Measurements from ENCODE around the gene SPATA9. TPM values are rescaled to one million over a fixed set of nuclear protein-coding genes. Genes with fewer than 3 reads are reported as not detected.

The SPATA9 gene
- total RNA-seq, 1 experiment from 2014 or later: 0.15 TPM

DNA sequence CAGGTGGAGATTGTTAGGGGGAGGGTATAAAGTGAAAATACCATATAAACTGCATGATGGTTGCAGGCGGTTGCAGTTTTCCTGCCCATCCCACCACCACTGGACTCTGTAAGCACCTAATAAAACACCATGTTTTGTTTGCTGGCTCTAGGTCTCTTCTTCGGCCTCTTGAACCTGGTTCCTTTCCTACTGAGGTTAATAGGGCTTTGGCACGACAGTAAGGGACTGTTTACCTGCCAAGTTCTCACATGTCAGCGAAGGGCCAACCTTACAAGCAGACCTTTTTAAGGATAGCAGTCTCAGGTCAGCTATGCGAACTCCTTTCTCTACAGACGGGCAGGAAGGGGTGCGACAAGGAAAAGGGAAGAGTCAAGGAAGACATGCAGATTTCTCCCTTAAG lies 39.6 kb downstream of the SPATA9 start:
- no peak overlapping the region for H3K4me3 ChIP-seq (ENCODE audit: low read depth in 2 of 2, low read length in 2 of 2)
- H3K27me3 ChIP-seq (ENCODE audit: control insufficient read depth, insufficient read depth, low read length): no peaks in the 10 kb centered on the region
- TF ChIP-seq, protein P1, sequence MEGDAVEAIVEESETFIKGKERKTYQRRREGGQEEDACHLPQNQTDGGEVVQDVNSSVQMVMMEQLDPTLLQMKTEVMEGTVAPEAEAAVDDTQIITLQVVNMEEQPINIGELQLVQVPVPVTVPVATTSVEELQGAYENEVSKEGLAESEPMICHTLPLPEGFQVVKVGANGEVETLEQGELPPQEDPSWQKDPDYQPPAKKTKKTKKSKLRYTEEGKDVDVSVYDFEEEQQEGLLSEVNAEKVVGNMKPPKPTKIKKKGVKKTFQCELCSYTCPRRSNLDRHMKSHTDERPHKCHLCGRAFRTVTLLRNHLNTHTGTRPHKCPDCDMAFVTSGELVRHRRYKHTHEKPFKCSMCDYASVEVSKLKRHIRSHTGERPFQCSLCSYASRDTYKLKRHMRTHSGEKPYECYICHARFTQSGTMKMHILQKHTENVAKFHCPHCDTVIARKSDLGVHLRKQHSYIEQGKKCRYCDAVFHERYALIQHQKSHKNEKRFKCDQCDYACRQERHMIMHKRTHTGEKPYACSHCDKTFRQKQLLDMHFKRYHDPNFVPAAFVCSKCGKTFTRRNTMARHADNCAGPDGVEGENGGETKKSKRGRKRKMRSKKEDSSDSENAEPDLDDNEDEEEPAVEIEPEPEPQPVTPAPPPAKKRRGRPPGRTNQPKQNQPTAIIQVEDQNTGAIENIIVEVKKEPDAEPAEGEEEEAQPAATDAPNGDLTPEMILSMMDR (IDR thresholded peaks at IDR 0.05): no peak
- no peak for TF ChIP-seq POLR2AphosphoS5 (IDR thresholded peaks at IDR 0.05; ENCODE audit: low read depth, low read length)
- no peak for TF ChIP-seq TCF7L2 (IDR thresholded peaks at IDR 0.05; ENCODE audit: low read depth, low read length)
- TF ChIP-seq, protein P2, sequence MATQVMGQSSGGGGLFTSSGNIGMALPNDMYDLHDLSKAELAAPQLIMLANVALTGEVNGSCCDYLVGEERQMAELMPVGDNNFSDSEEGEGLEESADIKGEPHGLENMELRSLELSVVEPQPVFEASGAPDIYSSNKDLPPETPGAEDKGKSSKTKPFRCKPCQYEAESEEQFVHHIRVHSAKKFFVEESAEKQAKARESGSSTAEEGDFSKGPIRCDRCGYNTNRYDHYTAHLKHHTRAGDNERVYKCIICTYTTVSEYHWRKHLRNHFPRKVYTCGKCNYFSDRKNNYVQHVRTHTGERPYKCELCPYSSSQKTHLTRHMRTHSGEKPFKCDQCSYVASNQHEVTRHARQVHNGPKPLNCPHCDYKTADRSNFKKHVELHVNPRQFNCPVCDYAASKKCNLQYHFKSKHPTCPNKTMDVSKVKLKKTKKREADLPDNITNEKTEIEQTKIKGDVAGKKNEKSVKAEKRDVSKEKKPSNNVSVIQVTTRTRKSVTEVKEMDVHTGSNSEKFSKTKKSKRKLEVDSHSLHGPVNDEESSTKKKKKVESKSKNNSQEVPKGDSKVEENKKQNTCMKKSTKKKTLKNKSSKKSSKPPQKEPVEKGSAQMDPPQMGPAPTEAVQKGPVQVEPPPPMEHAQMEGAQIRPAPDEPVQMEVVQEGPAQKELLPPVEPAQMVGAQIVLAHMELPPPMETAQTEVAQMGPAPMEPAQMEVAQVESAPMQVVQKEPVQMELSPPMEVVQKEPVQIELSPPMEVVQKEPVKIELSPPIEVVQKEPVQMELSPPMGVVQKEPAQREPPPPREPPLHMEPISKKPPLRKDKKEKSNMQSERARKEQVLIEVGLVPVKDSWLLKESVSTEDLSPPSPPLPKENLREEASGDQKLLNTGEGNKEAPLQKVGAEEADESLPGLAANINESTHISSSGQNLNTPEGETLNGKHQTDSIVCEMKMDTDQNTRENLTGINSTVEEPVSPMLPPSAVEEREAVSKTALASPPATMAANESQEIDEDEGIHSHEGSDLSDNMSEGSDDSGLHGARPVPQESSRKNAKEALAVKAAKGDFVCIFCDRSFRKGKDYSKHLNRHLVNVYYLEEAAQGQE (IDR thresholded peaks at IDR 0.05; ENCODE audit: insufficient read depth in 1 of 2, low read depth in 2 of 2, low read length in 1 of 2): no peak
- TF ChIP-seq SIN3A (IDR thresholded peaks at IDR 0.05; ENCODE audit: borderline replicate concordance, insufficient read depth, low read depth, low read length): no peak
- BruUV-seq (replicated peaks): no TSS peak
- H3K9me3 ChIP-seq (ENCODE audit: control insufficient read depth, insufficient read depth, low read depth, low read length): no peaks in the 10 kb centered on the region
- peaks cover 19% of the 10 kb centered on the region for H3K4me1 ChIP-seq (ENCODE audit: control insufficient read depth, insufficient read depth, low read length)
- no peaks in the 10 kb centered on the region for H3K36me3 ChIP-seq (ENCODE audit: control insufficient read depth, insufficient read depth, low read length)
- ATAC-seq (no peak), DNase-seq (ENCODE audit: low read depth, low spot score) (no peak)
- intact Hi-C loops (cut with micrococcal nuclease; ENCODE audit: unreplicated experiment): no loop called here
- H3K27ac ChIP-seq (ENCODE audit: low read length): no peak overlapping the region
- POLR2A ChIA-PET: interaction anchor here (1.1 kb wide), 1 partner anchor 9 kb away, joined by 3 read pairs; no protein-coding TSS in a partner anchor
- CTCF ChIA-PET: no interaction called here
- in situ Hi-C loops (cut with HindIII; ENCODE audit: low pct_unique_long_range_greater_than_20kb, low sequenced_read_pairs): no loop called here

DNA sequence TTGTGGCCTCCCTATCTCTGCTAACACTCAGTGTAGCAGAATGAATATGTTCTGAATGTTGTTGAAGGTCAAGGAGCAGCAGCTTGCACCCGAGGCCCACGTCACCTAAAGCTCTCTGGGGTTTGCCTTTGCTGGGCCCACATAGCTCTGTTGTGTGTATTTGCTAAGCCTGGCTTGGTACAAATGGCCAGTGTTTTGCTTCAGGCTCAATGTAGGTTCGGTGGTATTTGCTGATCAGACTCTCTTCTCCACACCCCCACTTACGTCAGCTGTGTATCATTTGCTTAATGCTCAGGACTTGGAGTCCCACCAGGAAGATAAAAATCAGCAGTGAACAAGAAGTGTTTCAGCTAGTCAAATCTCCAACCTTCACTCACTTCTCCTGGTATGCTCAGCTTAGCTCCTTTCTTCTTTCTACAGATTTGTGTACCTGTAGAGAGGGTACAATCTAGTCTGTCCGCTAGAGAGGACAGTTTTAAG lies 41.0 kb downstream of the SPATA9 start:
- DNase-seq (ENCODE audit: low read depth, low spot score) (no peak), ATAC-seq (no peak)
- H3K4me3 ChIP-seq (ENCODE audit: low read depth in 2 of 2, low read length in 2 of 2): no peak overlapping the region
- intact Hi-C loops (cut with micrococcal nuclease; ENCODE audit: unreplicated experiment): no loop called here
- TF ChIP-seq, protein P2 (IDR thresholded peaks at IDR 0.05; ENCODE audit: insufficient read depth in 1 of 2, low read depth in 2 of 2, low read length in 1 of 2): no peak
- no peak for TF ChIP-seq SIN3A (IDR thresholded peaks at IDR 0.05; ENCODE audit: borderline replicate concordance, insufficient read depth, low read depth, low read length)
- H3K9me3 ChIP-seq (ENCODE audit: control insufficient read depth, insufficient read depth, low read depth, low read length): no peaks in the 10 kb centered on the region
- POLR2A ChIA-PET: no interaction called here
- H3K27me3 ChIP-seq (ENCODE audit: control insufficient read depth, insufficient read depth, low read length): no peaks in the 10 kb centered on the region
- peaks cover 13% of the 10 kb centered on the region for H3K4me1 ChIP-seq (ENCODE audit: control insufficient read depth, insufficient read depth, low read length)
- no TSS peak for BruUV-seq (replicated peaks)
- no peaks in the 10 kb centered on the region for H3K36me3 ChIP-seq (ENCODE audit: control insufficient read depth, insufficient read depth, low read length)
- in situ Hi-C loops (cut with HindIII; ENCODE audit: low pct_unique_long_range_greater_than_20kb, low sequenced_read_pairs): no loop called here
- CTCF ChIA-PET: no interaction called here
- no peak overlapping the region for H3K27ac ChIP-seq (ENCODE audit: low read length)
